PC-3 (cell line): ENCODE results near the gene MRM2.

Experiments used
- CTCF ChIP-seq: fragments of 300-600 bp; sonication (generic); conservative IDR thresholded peaks from 2 replicates; pipeline ENCODE4 v1.5.1; 2017; ENCODE audit warnings: antibody characterized with exemption, low read depth, mild to moderate bottlenecking, low read length
- EZH2 ChIP-seq: fragments of 300-600 bp; sonication (generic); IDR thresholded peaks from one replicate; pipeline ENCODE4 v1.6.1; 2017; ENCODE audit warnings: antibody characterized with exemption, mild to moderate bottlenecking, low read length; ENCODE audit not compliant: unreplicated experiment
- EZH2phosphoT487 ChIP-seq: fragments of 300-600 bp; sonication (generic); IDR thresholded peaks from 2 replicates; pipeline ENCODE4 v1.6.1; 2018; ENCODE audit warnings: mild to moderate bottlenecking, antibody characterized with exemption, low read length, borderline replicate concordance

GRCh38 chr7:2209146-2209960 lies 32.7 kb downstream of the MRM2 start:
- TF ChIP-seq CTCF (peak; percentile 63), EZH2 (no peak), EZH2phosphoT487 (no peak)
